GM18507 (cell line): ENCODE data around the gene MOK.
"Not testable (repeated sequence)": the region's sequence is repeated elsewhere in the genome, so short reads cannot be mapped to it uniquely, and the experiment has no call there.

Experiments
- DNase-seq: peaks from one replicate; pipeline ENCODE4 v3.0.0; 2011; ENCODE audit warnings: low read depth; ENCODE audit not compliant: insufficient read length; ENCODE audit errors: extremely low spot score
- FAIRE-seq: peaks from 2 replicates; lab custom pipeline; 2011; peaks lifted over from hg19 to GRCh38; lab: Jason Lieb, UNC

Gene MOK

GRCh38 chr14:102252834-102253801 lies 51.8 kb downstream of the MOK start:
- no peak for DNase-seq
- FAIRE-seq = no peak

- FAIRE-seq (no peak), DNase-seq (no peak)
Observed at GRCh38 chr14:102251161-102251560, 53.8 kb downstream of the MOK start.

- DNase-seq (no peak), FAIRE-seq (no peak)
Observed at GRCh38 chr14:102250636-102251035, 54.3 kb downstream of the MOK start.

GRCh38 chr14:102249981-102250380 lies 55.0 kb downstream of the MOK start:
- no peak for FAIRE-seq
- DNase-seq = no peak

GRCh38 chr14:102249041-102249440 lies 55.9 kb downstream of the MOK start:
- FAIRE-seq (no peak), DNase-seq (no peak)

- DNase-seq (no peak), FAIRE-seq (no peak)
Observed at GRCh38 chr14:102248121-102248520, 56.8 kb downstream of the MOK start.

- DNase-seq (no peak), FAIRE-seq (no peak)
Observed at GRCh38 chr14:102246071-102246470, 58.9 kb downstream of the MOK start.

GRCh38 chr14:102243795-102244194 lies 61.2 kb downstream of the MOK start:
- not testable (repeated sequence) for FAIRE-seq, DNase-seq

- FAIRE-seq (no peak), DNase-seq (no peak)
Observed at GRCh38 chr14:102241147-102241546, 63.8 kb downstream of the MOK start.

GRCh38 chr14:102240481-102240880 lies 64.5 kb downstream of the MOK start:
- DNase-seq, FAIRE-seq: not testable (repeated sequence)

- DNase-seq (no peak), FAIRE-seq (no peak)
Observed at GRCh38 chr14:102239231-102239630, 65.7 kb downstream of the MOK start.

- DNase-seq (no peak), FAIRE-seq (no peak)
Observed at GRCh38 chr14:102238766-102239165, 66.2 kb downstream of the MOK start.

- no peak for FAIRE-seq
- DNase-seq = no peak
Observed at GRCh38 chr14:102238131-102238530, 66.8 kb downstream of the MOK start.

GRCh38 chr14:102236026-102236425 lies 68.9 kb downstream of the MOK start:
- DNase-seq = no peak

GRCh38 chr14:102235275-102235897 lies 69.6 kb downstream of the MOK start:
- FAIRE-seq (peak; percentile 84), DNase-seq (peak; percentile 74)

More at GRCh38 chr14:102236026-102236425, 68.9 kb downstream of the MOK start:
- no peak for FAIRE-seq

GRCh38 chr14:102234331-102235264 lies 70.4 kb downstream of the MOK start:
- no peak for DNase-seq
- no peak for FAIRE-seq

- no peak for FAIRE-seq
- no peak for DNase-seq
Observed at GRCh38 chr14:102233081-102233480, 71.9 kb downstream of the MOK start.

GRCh38 chr14:102232348-102232625 lies 72.7 kb downstream of the MOK start:
- no peak for DNase-seq
- no peak for FAIRE-seq

- FAIRE-seq = no peak
Observed at GRCh38 chr14:102231476-102232347, 73.3 kb downstream of the MOK start.

More at GRCh38 chr14:102231476-102232347, 73.3 kb downstream of the MOK start:
- no peak for DNase-seq
